CD14-positive monocyte (primary cell): ENCODE data around the gene FAM98C. TPM values are rescaled to one million over a fixed set of nuclear protein-coding genes. Genes with fewer than 3 reads are reported as not detected.

Experiments used
- DNase-seq, 3 donors: peaks; one replicate each; pipeline ENCODE4 v3.0.0-alpha.2; 2011 to 2022
- H2AFZ ChIP-seq: 2 replicates; pipeline ENCODE4 v1.6.0; 2012; ENCODE audit warnings: mild to moderate bottlenecking, low read depth, low read length, inconsistent platforms; ENCODE audit not compliant: insufficient read depth, poor library complexity, severe bottlenecking
- H3K27ac ChIP-seq, 2 donors: 1 replicate in 1 of 2; 2 replicates in 1 of 2; pipeline ENCODE4 v1.5.1; 2012 to 2013; ENCODE audit warnings: low read length in 2 of 2, control low read depth in 1 of 2, inconsistent platforms in 1 of 2, low read depth in 1 of 2, mild to moderate bottlenecking in 1 of 2
- H3K27me3 ChIP-seq, 2 donors: one replicate each; pipeline versions ENCODE4 v1.6.0 to v1.6.1; 2011 to 2013; ENCODE audit warnings: low read length in 2 of 2; ENCODE audit not compliant: control insufficient read depth in 2 of 2, insufficient read depth in 2 of 2
- H3K36me3 ChIP-seq, 2 donors: replicated peaks in 1 of 2; 1 replicate in 1 of 2; 2 replicates in 1 of 2; pipeline versions ENCODE4 v1.5.1 to v1.6.1; 2012 to 2013; ENCODE audit warnings: low read length in 2 of 2, control low read depth in 1 of 2, inconsistent platforms in 1 of 2, mild to moderate bottlenecking in 1 of 2; ENCODE audit not compliant: insufficient read depth in 2 of 2, control insufficient read depth in 1 of 2
- H3K4me1 ChIP-seq, 2 donors: 1 replicate in 1 of 2; 2 replicates in 1 of 2; pipeline versions ENCODE4 v1.5.1 to v1.6.1; 2012 to 2013; ENCODE audit warnings: low read length in 2 of 2, control low read depth in 1 of 2, inconsistent platforms in 1 of 2, mild to moderate bottlenecking in 1 of 2, moderate library complexity in 1 of 2; ENCODE audit not compliant: insufficient read depth in 2 of 2, control insufficient read depth in 1 of 2
- H3K4me2 ChIP-seq: replicated peaks from 2 replicates; pipeline ENCODE3; 2012; ENCODE audit warnings: low read length, moderate library complexity, mild to moderate bottlenecking; ENCODE audit not compliant: poor library complexity, severe bottlenecking; ENCODE audit errors: extremely low read depth
- H3K4me3 ChIP-seq, 3 experiments: fragments of 200-600 bp in 1 of 3; sonication (generic) in 1 of 3; replicated peaks in 1 of 3; 1 replicate in 2 of 3; 2 replicates in 1 of 3; pipeline ENCODE4 v1.5.1; 2011 to 2013; ENCODE audit warnings: low read length in 3 of 3, mild to moderate bottlenecking in 3 of 3, control low read depth in 2 of 3, low read depth in 2 of 3, inconsistent platforms in 1 of 3, moderate library complexity in 1 of 3
- H3K79me2 ChIP-seq: 2 replicates; pipeline ENCODE4 v1.6.0; 2012; ENCODE audit warnings: mild to moderate bottlenecking, control low read depth, inconsistent platforms, low read length, moderate library complexity; ENCODE audit not compliant: insufficient read depth
- H3K9ac ChIP-seq: 2 replicates; pipeline ENCODE4 v1.6.0; 2017; ENCODE audit warnings: low read length, mild to moderate bottlenecking; ENCODE audit not compliant: insufficient read depth, poor library complexity, severe bottlenecking
- H3K9me3 ChIP-seq, 2 donors: replicated peaks in 1 of 2; 1 replicate in 1 of 2; 2 replicates in 1 of 2; pipeline versions ENCODE4 v1.5.1 to v1.6.1; 2012 to 2013; ENCODE audit warnings: low read length in 2 of 2, control low read depth in 1 of 2; ENCODE audit not compliant: control insufficient read depth in 1 of 2, insufficient read depth in 1 of 2
- H4K20me1 ChIP-seq: 2 replicates; pipeline ENCODE4 v1.6.0; 2012; ENCODE audit warnings: mild to moderate bottlenecking, low read length, control low read depth, moderate library complexity; ENCODE audit not compliant: insufficient read depth
- H3K27ac Mint-ChIP-seq, 7 donors: one replicate each; pipeline ENCODE4 v1.8.0; 2020; ENCODE audit warnings: mild to moderate bottlenecking in 7 of 7, mixed read lengths in 7 of 7, moderate library complexity in 6 of 7, inconsistent platforms in 2 of 7
- H3K27me3 Mint-ChIP-seq, 3 donors: one replicate each; pipeline ENCODE4 v1.8.0; 2021 to 2022; ENCODE audit warnings: low read depth in 3 of 3, mild to moderate bottlenecking in 3 of 3, mixed read lengths in 3 of 3, moderate library complexity in 3 of 3, inconsistent platforms in 1 of 3
- H3K36me3 Mint-ChIP-seq, 2 donors: one replicate each; pipeline ENCODE4 v1.8.0; 2020; ENCODE audit warnings: mixed read lengths in 2 of 2, inconsistent platforms in 1 of 2, mild to moderate bottlenecking in 1 of 2
- H3K4me1 Mint-ChIP-seq: one replicate; pipeline ENCODE4 v1.8.0; 2020; ENCODE audit warnings: mild to moderate bottlenecking, mixed read lengths
- H3K4me3 Mint-ChIP-seq, 2 donors: one replicate each; pipeline ENCODE4 v1.8.0; 2020; ENCODE audit warnings: mild to moderate bottlenecking in 2 of 2, mixed read lengths in 2 of 2, moderate library complexity in 1 of 2
- H3K9me3 Mint-ChIP-seq, 7 donors: one replicate each; pipeline ENCODE4 v1.8.0; 2020 to 2022; ENCODE audit warnings: mixed read lengths in 7 of 7, mild to moderate bottlenecking in 6 of 7, moderate library complexity in 6 of 7, inconsistent platforms in 2 of 7
- CTCF ChIP-seq: fragments of 200-600 bp; IDR thresholded peaks from one replicate; pipeline ENCODE4 v1.8.0; 2022; ENCODE audit warnings: antibody characterized with exemption, mild to moderate bottlenecking
- WGBS: methylation state at CpG from one replicate; pipeline ENCODE4 v1.1.5; 2013; ENCODE audit warnings: missing lambda C conversion rate; ENCODE audit not compliant: insufficient coverage; 5-methylcytosine and 5-hydroxymethylcytosine counted together
- intact Hi-C, 2 donors: fragments of 100-400 bp; cut with micrococcal nuclease; formaldehyde crosslinking; loops; one replicate each; pipeline versions ENCODE4 v1.15.0 to v1.15.1; 2023
- polyA minus RNA-seq: library from RNA; depleted of rRNA, polyadenylated mRNA; stranded (reverse); fragments of >200 nt; gene quantifications from 2 replicates; pipeline ENCODE4 v1.2.3, GENCODE V29; 2012
- polyA plus RNA-seq, 3 donors: library from polyadenylated mRNA; depleted of rRNA in 1 of 3; unstranded in 2 of 3; stranded (reverse) in 1 of 3; fragments of 300-500 nt in 2 of 3; fragments of >200 nt in 1 of 3; fragmentation: Illumina TruSeq in 2 of 3; gene quantifications; 1 replicate in 2 of 3; 2 replicates in 1 of 3; pipeline ENCODE4 v1.2.3, GENCODE V29; 2012 to 2021
- total RNA-seq, 12 experiments: library from RNA in 1 of 12; stranded (reverse) in 1 of 12; fragments of 120-200 nt in 1 of 12; gene quantifications; one replicate each; pipeline ENCODE4 v1.2.4 and lab custom pipeline; 2013 to 2026; ENCODE audit warnings: mixed read lengths in 6 of 12, inconsistent platforms in 1 of 12

Gene FAM98C
- total RNA-seq (2013): 16.0 TPM
- 10 to 100 TPM in 2 of 3 donors, 1 to 10 TPM in 1; 8.5 to 41.0 (median 12.6) TPM for polyA plus RNA-seq
- polyA minus RNA-seq: 6.7 and 12.6 TPM in 2 replicates
- total RNA-seq (lab: John Stamatoyannopoulos, UW): 0.75 to 6.6 (median 4.4) reads per million in 11 experiments

GRCh38 chr19:38402967-38403674 is at the start of gene FAM98C:
Gene FAM98C, plus strand, starts transcription at chr19:38403093. Its CDS starts 61 bp downstream, at chr19:38403154.
- peak within 1 kb of the TSS; percentile 90 for H3K9ac ChIP-seq
- peak within 1 kb of the TSS; percentile 80 for H3K4me2 ChIP-seq
- intact Hi-C loops: loop anchor here (2.0 to 10.0 kb wide), 6 partner anchors 104 to 532 kb away; partner anchors contain the start of genes MRPS12 (in 1 of the 2) and SARS2 (in 1 of the 2)
- no peaks in the 10 kb centered on the region for H4K20me1 ChIP-seq
- Mint-ChIP-seq H3K27me3 (peaks cover 9 to 18% (median 9%) of the 10 kb centered on the region in 3 donors), H3K4me1 (peaks cover 16% of the 10 kb centered on the region), H3K27ac (peak within 1 kb of the TSS; percentile 56 to 91 (median 82)), H3K9me3 (peaks cover 0 to 2% (median 0%) of the 10 kb centered on the region in 7 donors), H3K4me3 (peak within 1 kb of the TSS; percentile 87 to 95), H3K36me3 (peaks cover 12 to 31% of the 10 kb centered on the region in 2 donors)
- peaks cover 5% of the 10 kb centered on the region for H3K79me2 ChIP-seq
- under 1% methylated on average over 70 of the region's 82 CpGs for WGBS
- peaks cover 8 to 19% of the 10 kb centered on the region in 2 donors for H3K36me3 ChIP-seq
- peaks cover 12 to 13% of the 10 kb centered on the region in 2 donors for H3K4me1 ChIP-seq
- H3K4me3 ChIP-seq: peak within 1 kb of the TSS; percentile 80 to 88 (median 88)
- peaks cover 0 to 3% of the 10 kb centered on the region in 2 donors for H3K27me3 ChIP-seq
- peak within 1 kb of the TSS; percentile 99 for H2AFZ ChIP-seq
- peak within 1 kb of the TSS; percentile 15 to 83 for H3K27ac ChIP-seq
- DNase-seq: peak; percentile 96 to 97 (median 97)
- H3K9me3 ChIP-seq: no peaks in the 10 kb centered on the region
- TF ChIP-seq CTCF: peak; percentile 99

- Mint-ChIP-seq H3K27ac (no peak overlapping the region), H3K4me1 (peaks cover 4% of the 10 kb centered on the region), H3K36me3 (no peaks in the 10 kb centered on the region), H3K9me3 (peaks cover 0 to 3% (median 0%) of the 10 kb centered on the region in 7 donors), H3K27me3 (peaks cover 32 to 67% (median 39%) of the 10 kb centered on the region in 3 donors), H3K4me3 (no peak overlapping the region)
- H3K4me2 ChIP-seq: no peak overlapping the region
- H3K27me3 ChIP-seq: peaks cover 0 to 38% of the 10 kb centered on the region in 2 donors
- no peaks in the 10 kb centered on the region for H3K9me3 ChIP-seq
- intact Hi-C loops: no loop called here
- H4K20me1 ChIP-seq: no peaks in the 10 kb centered on the region
- TF ChIP-seq CTCF: no peak
- no peak overlapping the region for H3K27ac ChIP-seq
- H3K9ac ChIP-seq: no peak overlapping the region
- H3K4me3 ChIP-seq: no peak overlapping the region
- no peaks in the 10 kb centered on the region for H3K36me3 ChIP-seq
- no peak for DNase-seq
- WGBS: 87% methylated on average over 9 of the region's 16 CpGs
- no peaks in the 10 kb centered on the region for H3K79me2 ChIP-seq
- no peak overlapping the region for H2AFZ ChIP-seq
- peaks cover under 1 to 2% of the 10 kb centered on the region in 2 donors for H3K4me1 ChIP-seq
Measured at GRCh38 chr19:38355728-38356725, 46.9 kb upstream of the FAM98C start.
